Breast epithelium (tissue), 3 donors: ENCODE measurements around the gene CERS1.

Source experiments
- POLR2A ChIP-seq: fragments of 450-650 bp; IDR thresholded peaks from one replicate; pipeline ENCODE4 v1.6.1; 2016; ENCODE audit warnings: antibody characterized with exemption, mild to moderate bottlenecking, moderate library complexity
- POLR2AphosphoS5 ChIP-seq, 3 donors: sonication (generic); formaldehyde crosslinking; IDR thresholded peaks; one replicate each; pipeline ENCODE4 v1.6.1; 2017; ENCODE audit warnings: antibody characterized with exemption in 3 of 3

GRCh38 chr19:18876865-18877264, 19.1 kb downstream of the CERS1 start:
- TF ChIP-seq POLR2A = no peak
- no peak for TF ChIP-seq POLR2AphosphoS5 (IDR thresholded peaks at IDR 0.05)
